ENCODE measurements around the gene CALN1. TPM values are rescaled to one million over a fixed set of nuclear protein-coding genes. Genes with fewer than 3 reads are reported as not detected.

CALN1 gene
- polyA plus RNA-seq, 3 donors = 0.34 to 0.83 (median 0.46) TPM

DNA sequence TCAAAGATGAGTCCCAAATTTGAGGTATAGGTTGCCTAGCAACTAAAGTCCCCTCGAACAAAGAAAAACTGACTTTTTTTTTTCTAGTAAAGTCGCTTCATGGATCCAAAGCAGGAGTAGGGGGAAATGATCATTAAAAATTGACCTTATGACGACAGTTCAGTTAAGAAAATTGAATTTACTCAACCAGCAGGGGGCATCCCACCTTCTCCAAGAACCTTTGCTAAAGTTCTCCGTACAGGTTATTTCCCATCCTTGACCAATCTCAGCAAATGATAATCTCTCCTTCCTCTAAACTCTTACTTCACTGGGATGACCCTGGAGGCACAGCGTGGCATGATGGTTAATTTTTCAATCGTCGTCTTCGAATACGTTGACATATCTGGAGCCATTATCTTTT is 228.3 kb downstream of the CALN1 start:
- DNase-seq = no peak

DNA sequence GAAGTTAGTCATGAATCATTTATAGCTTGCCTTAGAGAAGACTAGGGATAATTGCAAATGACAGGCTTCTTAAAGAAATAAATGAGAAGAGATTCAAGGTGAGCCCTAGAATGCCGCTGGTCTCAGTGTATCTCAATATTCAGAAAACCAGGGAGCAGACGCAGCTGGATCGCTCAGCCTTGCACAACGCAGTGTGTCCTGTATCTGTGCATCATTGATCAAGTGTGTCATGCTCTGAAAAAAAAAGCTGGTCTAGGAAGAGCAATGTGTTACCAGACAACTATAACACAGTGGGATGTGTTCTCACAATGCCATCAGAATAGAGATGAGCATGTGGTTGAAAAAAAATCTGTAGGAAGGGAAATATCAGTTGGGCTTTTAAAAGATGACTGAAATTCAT is 230.1 kb downstream of the CALN1 start:
- DNase-seq = no peak

DNA sequence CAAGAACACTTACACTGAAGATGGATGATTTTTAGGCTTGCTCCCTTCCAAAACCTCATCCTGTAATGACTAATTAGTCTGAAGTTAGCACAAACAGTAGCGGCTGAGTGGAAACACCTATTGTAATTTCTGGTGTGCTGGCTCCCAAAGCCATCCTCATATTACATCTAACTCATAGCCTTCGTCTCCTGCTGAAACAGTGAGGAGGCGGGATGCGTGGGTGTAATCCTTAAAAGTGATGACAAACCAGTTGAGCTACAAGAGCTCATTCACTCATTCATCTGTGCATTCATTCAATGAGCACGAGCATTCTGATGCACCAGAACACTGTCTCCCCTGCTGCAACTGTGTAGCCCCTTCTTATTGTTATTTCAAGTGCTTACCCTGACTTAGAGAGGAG is 235.3 kb downstream of the CALN1 start:
- DNase-seq = no peak

DNA sequence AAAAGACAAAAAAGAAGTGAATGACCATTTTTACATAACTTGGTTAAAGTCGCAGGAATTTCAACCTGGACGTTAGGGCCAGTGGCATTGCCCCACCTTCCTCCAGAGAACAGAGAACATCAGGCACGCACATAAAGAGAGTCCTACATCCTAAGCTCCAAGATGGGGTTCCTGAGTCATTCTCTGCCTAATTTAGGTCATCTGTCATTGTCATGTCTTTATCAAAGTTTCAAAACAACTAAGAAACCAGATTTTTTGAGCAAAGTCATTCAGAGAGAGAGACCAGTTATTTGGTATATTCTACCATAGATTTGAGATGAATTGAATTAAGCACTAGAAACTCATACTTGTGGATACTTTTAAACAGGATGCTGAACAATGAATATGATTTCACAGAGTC is 241.7 kb downstream of the CALN1 start:
- DNase-seq = no peak

DNA sequence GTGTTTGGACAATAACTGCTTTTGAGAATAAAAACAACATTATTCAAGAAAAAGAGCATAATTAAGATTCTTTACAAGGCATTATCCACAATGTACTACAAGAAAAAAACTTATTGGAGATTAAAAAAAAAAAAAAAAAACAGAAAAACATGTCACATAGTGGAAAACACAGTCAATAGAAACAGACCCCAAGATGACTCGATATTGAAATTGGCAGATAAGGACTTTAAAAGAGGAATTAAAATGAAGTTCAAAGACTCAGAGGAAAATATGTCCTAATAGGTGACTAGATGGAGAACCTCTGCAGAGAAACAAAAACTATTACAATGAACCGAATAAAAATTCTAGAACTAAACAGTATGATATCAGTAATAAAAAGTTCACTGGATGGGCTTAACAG is 248.9 kb downstream of the CALN1 start:
- no peak for DNase-seq

DNA sequence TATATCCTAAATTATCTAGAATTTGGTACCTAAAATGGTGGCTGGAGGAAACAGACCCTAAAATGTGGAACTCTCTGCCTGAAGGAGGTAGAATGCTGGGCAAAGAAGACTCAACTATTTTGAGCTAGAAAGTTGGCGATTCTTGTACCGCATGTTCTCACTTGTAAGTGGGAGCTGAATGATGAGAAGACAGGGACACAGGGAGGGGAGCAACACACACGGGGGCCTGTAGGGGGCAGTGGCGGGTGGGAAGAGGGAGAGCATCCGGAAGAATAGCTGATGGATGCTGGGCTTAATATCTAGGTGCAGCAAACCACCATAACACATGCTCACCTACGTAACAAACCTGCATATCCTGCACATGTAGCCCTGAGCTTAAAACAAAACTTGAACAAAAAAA is 250.6 kb downstream of the CALN1 start:
- no peak for DNase-seq

DNA sequence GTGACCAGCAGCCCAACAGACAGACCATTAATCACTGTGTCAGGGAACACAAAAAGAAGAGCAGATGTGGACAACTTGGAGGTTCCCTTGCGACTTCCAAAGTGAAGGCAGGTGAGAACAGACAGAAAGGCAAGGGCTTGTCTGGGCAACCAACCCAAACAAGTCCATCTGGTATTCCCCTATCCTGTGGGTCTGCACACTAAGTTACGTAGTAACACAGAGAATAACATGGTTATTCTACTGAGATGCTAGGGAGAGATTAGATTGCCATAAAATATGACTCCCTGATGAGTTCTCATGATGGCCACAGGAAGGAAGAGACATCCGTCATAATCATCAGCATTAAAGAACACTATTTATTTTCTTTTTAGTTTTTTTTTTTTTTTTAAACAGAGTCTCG is 252.2 kb downstream of the CALN1 start:
- no peak for DNase-seq

DNA sequence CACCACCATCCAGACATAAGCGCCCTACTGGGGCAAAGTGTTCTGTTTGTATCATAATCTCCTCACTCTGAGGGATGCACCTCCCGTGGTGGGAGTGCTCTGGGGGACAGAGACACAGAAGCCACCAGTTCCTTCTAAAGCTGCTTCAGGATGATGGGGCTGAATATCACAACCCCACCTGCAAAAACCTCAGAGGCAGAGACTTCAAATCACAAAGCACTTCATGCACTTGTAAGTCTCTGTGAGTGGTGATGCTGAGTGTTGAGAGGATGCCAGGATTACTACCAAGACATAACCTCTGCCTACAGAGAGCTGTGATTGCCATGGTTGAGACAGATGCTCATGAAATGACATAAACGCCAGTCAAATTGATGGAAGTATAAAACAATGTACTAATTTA is 255.5 kb downstream of the CALN1 start:
- DNase-seq = no peak

DNA sequence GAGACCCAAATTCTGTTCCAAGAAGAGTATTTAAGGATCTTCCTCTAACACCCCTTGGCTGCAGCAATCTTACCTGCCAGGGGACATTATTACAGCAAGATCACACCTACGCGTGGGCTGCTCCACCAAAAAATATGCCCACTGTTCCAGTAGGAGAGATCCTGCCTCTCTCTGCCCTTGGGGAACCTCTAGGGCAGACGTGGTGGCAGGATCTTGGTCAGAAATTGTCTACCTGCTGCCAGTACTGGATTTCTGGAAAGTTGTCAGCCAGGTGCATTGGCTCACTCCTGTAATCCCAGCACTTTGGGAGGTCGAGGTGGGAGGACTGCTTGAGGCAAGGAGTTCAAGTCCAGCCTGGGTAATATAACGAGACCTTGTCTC is 259.0 kb downstream of the CALN1 start:
- no peak for DNase-seq

DNA sequence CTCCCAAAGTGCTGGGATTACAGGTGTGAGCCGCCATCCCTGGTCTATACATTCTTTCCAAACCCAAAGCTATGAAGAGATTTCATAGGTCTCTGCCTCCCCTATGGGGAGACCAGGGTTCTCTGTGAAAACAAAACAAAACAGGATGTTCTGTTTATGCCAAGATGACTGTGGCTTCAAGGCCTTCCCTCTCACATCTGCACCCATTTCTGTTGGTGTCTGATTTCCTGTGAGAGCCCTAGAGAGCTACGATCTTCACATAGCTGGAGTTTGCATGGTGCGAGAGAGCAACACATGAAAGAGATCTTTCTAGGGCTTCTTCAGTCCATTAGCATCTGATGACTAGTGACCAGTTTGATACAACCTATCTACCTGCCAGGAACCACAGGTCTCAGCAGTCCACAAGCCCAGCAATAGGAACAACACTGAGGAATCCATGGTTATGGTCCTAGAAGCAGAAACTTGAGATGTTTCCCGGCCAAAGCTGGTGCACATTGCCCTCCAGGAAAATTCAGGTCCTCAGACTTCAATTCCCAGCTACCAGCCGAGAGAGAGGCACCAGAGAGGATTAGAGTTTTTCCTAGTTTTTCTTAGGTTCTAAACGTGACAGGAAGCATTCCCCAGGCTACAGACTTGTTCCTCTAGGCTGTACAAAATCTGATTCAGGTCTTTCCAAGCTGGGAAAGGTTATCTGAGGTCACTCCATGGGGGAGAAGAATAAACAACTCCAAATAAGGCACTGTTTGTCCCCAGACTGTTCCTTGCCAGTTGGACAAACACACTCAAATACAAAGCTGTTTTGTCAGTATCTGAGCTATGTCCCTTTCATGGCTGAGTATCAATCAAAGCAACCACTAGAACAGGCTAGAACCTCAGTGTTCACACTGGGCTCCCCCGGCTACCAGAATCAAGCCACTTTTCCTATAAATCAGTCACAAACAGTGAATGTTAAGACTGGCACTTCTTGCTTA is 259.7 kb downstream of the CALN1 start:
- DNase-seq = no peak

DNA sequence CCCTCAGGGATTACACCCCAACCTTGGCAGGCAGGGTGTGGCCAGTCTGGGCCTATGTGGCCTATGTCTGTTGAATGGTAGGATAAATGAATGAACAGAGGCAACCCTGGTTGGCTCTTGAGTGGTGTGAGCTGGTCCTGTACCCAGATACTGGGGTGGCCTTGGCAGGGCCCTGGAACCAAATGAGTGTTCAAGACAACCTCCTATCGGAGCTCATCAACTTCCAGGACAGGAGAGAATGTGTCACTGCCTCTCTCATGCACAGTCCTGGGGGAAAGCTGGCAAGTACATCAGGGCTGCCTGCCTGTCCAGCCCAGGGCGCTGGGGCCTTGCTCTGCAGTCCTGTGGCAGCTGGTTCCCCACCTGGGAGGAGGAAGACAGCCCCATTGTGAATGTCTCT is 271.6 kb downstream of the CALN1 start:
- DNase-seq = no peak

DNA sequence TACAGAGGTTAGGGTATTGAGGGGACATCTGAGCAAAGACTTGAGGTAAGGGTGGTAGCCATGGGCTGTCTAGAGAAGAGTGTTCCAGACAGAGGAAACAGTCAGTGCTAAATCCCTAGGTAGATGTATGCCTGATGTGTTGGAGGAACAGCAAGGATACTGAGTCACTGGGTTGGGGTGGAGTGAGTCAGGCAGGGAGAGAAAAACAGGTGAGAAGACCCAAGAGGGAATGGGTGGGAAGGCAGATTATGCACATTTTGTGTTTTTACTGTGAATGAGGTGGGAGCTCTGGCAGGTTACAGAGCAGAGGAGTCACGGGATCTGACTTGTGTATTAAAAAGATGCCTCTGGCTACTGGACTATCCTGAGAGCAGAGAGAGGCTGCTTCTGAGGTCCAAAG is 285.0 kb downstream of the CALN1 start:
- DNase-seq = no peak

DNA sequence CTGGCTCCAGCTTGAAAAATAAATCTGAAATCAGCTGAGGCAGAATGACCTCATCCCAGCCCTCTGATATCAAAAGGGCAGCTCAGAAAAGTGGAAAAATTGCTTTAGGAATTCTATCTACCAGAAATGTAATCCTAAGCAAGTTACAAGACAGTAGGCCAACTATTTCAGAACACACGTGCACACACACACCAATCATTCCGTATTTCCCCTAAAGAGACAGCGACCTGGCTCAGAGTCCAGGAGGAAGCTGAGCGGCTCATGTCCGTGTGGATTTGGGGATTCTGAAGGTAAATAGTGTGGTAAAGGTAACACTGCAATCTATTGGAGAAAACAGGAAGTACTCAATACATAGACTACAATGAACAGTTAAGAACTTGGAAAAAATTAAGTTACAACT is 288.2 kb downstream of the CALN1 start:
- no peak for DNase-seq

DNA sequence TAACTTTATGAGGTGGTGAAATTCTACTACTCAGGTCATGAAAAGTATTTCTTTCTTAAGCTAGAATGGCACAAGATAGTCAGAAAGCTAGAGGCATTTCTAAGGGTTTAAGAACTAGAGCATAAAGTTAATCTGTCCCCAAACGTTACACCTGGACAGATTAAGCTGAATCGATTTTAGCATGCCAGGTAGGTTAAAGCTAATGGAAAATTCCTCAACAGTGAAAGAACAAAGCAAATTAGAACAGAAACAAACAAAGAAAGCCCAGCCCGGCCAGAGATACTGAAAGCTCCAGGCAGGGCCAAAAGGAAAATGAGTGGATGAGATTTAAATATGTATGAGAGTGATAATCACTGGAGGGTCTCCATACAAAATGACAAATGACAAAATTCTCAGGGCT is 293.8 kb downstream of the CALN1 start:
- DNase-seq = no peak

DNA sequence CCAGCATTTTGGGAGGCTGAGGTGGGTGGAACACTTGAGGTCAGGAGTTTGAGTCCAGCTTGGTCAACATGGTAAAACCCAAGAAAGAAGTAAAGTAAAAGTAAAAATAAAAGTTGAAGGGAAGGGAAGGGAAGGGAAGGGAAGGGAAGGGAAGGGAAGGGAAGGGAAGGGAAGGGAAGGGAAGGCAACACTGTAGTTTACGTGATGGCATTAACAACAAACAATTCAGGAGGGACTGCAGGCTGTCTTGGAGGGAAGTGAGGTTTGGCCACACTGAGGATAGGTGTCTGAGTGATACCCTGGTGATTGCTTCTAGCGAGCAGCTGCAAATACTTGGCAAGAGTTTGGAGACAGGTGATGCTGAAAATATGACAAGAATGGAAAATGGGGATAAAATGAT is 298.0 kb downstream of the CALN1 start:
- DNase-seq = no peak

DNA sequence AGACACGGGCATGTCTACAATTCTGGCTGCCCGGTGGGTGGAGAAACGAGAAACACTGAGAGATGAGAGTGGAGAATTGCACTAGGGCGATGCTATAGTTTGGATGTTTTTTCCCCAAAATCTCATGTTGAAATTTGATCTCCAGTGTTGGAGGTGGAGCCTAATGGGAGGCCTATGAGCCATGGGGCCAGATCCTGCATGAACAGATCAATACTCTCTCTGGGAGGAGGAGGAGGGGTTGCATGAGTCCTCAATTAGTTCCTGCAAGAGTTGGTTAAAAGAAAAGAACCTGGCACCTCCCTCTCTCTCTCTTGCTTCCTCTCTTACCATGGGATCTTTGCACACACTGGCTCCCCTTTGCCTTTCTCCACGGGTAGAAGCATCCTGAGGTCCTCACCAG is 299.1 kb downstream of the CALN1 start:
- no peak for DNase-seq

DNA sequence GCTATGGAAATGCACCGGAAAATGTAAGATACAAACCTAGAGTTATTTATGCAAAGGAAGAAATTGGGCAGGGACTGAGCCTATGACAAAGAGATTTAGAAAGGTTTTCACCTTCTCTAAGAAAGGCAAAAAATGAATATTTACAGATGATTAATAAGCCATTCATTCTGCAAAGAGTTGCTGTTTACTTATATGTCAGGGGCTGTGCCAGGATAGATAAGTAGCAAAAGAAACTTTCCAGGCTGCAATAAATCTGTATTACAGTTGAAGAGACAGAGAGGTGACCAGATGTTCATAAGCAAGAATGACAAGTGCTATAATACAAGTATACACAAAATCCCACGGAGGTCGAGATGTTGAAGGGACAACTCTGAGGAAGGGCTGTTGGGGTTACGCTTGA is 299.6 kb downstream of the CALN1 start:
- no peak for DNase-seq

DNA sequence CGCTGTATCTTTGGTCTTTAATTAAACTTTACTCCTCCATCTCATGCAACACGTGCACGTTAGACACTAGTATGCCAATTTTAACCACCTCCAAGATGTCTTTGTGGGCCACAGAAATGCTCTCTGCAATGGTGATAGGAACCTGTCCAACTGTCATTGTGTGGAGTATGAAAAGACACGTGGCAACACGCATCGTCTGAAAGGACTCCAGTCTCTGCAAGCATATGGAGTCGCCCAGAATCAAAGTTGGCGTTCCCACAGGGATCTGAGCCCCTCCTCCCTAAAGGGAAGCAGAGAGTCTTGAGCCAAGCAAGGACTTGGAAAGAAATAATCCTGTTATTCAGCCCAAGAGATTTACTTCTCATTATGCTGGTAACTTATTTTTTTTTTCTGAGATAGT is 301.1 kb downstream of the CALN1 start:
- DNase-seq = no peak

DNA sequence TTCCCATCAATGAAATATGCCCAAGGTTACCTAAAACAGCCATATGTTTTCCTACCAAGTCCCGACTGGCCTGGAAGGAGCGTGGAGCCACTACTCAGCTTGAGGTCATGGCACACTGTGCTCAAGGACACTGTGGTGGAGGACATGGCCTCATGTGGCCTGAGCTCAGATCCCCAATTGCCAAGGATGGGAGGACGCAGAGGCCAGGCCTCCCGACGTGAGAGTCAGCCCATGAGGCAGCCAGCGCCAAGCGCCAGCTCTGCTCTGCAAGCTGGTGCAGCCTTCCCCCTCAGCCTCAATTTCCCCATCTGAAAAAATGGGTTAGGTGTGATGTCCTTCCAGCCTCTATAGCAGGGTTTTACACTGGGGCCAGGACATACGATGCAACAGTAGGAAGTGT is 302.6 kb downstream of the CALN1 start:
- no peak for DNase-seq

DNA sequence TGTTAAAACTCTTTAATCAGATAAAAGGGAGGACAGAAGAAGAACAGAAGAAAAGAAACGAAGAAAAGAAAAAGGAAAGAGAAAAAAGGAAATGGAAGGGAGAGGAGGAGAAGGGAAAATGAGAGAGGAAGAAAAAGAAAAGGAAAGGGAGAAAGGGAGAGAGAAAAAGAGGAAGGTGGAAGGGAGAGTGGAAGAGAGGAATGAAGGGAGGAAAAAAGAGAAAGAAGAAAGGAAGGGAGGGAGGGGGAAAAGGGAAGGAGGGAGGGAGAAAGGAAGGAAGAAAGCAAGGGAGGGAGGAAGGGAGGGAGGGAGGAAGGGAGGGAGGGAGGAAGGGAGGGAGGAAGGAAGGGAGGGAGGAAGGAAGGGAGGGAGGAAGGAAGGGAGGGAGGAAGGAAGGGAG is 305.7 kb downstream of the CALN1 start:
- DNase-seq = no peak

DNA sequence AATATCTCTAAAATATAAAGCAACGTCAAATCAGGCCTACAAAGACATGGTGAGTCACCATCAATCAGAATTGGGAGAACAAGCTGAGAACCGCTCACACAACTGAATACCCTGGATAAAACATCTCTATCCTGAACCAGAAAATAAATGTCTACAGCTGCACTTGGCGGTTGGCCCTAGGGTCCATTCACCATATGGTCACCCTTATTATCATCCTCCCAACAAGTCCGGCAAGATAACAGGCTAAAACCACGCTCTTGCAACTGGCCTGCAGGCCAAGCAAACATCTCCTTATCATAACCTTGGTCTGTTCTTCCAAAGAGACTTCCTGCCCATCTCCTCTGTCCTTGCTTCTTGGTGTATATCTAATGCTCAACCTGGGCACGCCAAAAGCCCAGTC is 310.7 kb downstream of the CALN1 start:
- no peak for DNase-seq

DNA sequence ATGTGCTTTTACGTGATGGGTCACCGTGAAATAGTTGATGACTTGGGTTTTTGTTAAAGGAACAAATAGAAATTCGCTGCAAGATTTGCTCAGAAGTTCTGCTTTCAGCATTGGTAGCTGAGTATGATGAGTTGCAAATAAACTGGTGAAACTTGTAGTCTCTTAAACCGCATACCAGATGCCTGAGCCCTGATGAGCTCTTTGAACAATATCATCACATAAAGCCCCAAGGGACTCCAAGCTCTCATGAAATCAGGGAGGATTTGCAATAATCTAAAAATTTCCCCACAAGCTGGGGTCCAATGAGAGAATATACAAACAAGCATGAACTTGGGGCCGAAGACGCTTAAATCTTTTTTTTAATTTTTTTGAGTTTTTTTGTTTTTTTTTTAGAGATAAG is 312.4 kb downstream of the CALN1 start:
- no peak for DNase-seq

DNA sequence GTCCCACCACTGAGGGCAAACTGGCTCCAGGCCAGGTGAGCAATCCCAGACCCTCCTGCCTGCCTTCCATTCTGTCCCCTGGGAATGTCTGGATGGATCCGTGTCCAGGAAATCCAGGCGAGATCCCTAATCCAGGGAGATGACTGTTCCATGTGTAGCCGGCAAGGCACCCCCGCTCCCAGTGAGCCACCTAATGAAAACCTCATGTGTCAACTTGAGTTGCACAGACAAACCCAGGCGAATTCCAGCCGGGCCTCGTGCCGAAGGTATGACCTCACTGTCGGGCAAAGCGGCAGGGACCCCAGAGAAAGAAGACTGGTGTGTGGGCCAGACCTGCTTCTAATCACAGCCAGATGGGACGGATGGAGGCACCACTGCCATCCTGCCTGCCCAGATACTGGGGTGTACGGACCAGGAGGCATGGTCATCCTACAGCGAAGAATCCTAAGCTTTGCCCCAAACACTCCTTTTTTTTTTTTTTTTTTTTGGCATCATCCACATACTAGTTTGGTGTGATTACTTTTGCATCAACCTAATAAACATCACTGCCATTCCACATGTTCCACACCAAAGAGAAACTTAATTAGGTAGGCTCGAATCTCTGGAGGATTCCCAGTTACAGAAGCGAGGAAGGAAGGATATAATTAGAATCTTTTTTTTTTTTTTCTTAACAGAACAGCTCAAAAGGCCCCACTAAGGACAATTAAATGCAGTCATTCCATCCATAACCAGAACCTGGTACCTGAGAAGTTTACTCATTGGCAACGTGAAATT is 313.1 kb downstream of the CALN1 start:
- DNase-seq = no peak

Measured in renal pelvis (tissue), 4 donors.